Type B pancreatic cell (in vitro differentiated cells): Measurements from ENCODE around the gene GPX2. TPM values are rescaled to one million over a fixed set of nuclear protein-coding genes. Genes with fewer than 3 reads are reported as not detected.

Experiments used
- DNase-seq: peaks from one replicate; pipeline ENCODE4 v3.0.0; 2021; ENCODE audit warnings: mixed read lengths; ENCODE audit not compliant: unreplicated experiment; ENCODE audit errors: extremely low spot score
- H3K27ac Mint-ChIP-seq: 2 replicates; pipeline ENCODE4 v1.8.0; 2021; ENCODE audit warnings: mild to moderate bottlenecking, mixed read lengths
- H3K27me3 Mint-ChIP-seq: 2 replicates; pipeline ENCODE4 v1.8.0; 2021; ENCODE audit warnings: mixed read lengths
- H3K36me3 Mint-ChIP-seq: 2 replicates; pipeline ENCODE4 v1.8.0; 2021; ENCODE audit warnings: mixed read lengths
- H3K4me1 Mint-ChIP-seq: one replicate; pipeline ENCODE4 v1.8.0; 2021; ENCODE audit warnings: mixed read lengths; ENCODE audit not compliant: unreplicated experiment
- H3K4me3 Mint-ChIP-seq: 2 replicates; pipeline ENCODE4 v1.8.0; 2021; ENCODE audit warnings: mild to moderate bottlenecking, mixed read lengths
- H3K9me3 Mint-ChIP-seq: 2 replicates; pipeline ENCODE4 v1.8.0; 2021; ENCODE audit warnings: mixed read lengths
- total RNA-seq: library from RNA; stranded (reverse); gene quantifications from 2 replicates; pipeline ENCODE4 v1.2.1, GENCODE V29; 2021; ENCODE audit warnings: low replicate concordance
- TF ChIP-seq, protein P1 (sequence below): fragments of 200-600 bp; sonication (generic); conservative IDR thresholded peaks from 2 replicates; pipeline ENCODE4 v1.5.0; 2021; ENCODE audit warnings: antibody characterized with exemption, mild to moderate bottlenecking

Gene GPX2
- total RNA-seq, 1 donor from 2014 or later = 39.2 TPM

DNA sequence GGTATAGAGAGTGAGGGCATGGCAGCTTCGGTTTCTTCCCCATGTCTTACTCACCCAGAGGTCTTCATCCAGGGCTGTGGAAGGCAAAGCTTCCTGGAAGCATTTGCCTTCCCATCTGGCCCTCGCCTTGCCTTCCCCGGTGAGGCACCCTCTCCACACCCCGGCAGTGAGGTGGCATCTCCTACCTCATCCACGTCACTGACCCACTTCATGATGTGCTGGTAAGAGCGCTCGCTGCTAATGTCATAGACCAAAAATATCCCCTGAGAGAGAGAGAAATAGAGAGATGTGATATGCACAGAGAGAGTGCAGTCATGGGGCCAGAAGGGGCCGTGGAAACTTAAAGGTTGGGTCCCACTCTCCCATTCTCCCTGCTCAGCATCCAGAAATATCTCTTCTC is 8.3 kb upstream of the GPX2 start:
- DNase-seq = no peak
- TF ChIP-seq, protein P1, sequence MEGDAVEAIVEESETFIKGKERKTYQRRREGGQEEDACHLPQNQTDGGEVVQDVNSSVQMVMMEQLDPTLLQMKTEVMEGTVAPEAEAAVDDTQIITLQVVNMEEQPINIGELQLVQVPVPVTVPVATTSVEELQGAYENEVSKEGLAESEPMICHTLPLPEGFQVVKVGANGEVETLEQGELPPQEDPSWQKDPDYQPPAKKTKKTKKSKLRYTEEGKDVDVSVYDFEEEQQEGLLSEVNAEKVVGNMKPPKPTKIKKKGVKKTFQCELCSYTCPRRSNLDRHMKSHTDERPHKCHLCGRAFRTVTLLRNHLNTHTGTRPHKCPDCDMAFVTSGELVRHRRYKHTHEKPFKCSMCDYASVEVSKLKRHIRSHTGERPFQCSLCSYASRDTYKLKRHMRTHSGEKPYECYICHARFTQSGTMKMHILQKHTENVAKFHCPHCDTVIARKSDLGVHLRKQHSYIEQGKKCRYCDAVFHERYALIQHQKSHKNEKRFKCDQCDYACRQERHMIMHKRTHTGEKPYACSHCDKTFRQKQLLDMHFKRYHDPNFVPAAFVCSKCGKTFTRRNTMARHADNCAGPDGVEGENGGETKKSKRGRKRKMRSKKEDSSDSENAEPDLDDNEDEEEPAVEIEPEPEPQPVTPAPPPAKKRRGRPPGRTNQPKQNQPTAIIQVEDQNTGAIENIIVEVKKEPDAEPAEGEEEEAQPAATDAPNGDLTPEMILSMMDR = no peak
- Mint-ChIP-seq H3K9me3 (no peaks in the 10 kb centered on the region), H3K27me3 (no peaks in the 10 kb centered on the region), H3K36me3 (peaks cover 23% of the 10 kb centered on the region), H3K27ac (no peak overlapping the region), H3K4me3 (no peak overlapping the region), H3K4me1 (peaks cover 19% of the 10 kb centered on the region)

DNA sequence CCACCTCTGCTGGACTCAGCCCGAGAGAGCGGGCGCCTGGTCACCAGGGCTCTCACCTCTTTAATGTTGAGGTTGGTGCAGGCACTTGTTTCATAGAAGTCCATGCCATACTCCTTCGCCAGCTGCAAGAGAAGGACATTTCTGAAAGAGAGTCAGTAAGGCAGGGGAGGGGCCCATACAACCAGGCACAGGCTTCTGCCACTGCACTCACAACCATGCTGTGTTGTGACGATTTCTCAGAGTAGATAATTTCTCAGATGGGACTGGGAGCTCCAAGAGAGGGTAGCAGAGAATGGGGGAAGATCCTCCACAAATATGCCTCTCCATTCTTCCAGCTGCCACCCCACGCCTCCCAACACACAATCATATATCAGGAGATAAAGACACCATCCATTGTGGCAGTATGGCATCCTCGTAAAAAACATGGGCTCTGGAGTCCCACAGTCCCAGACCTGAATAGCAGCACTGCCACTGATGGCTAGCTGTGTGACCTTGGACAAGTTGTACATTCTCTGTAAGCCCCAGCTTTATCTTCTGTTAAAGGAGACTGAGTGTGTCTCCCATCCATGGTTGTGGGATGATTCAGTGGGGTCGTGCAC is 6.2 kb upstream of the GPX2 start:
- no peaks in the 10 kb centered on the region for H3K27me3 Mint-ChIP-seq
- no peak for DNase-seq
- H3K27ac Mint-ChIP-seq = no peak overlapping the region
- TF ChIP-seq, protein P1 = no peak
- H3K4me3 Mint-ChIP-seq = no peak overlapping the region
- H3K4me1 Mint-ChIP-seq = peaks cover 11% of the 10 kb centered on the region
- no peaks in the 10 kb centered on the region for H3K9me3 Mint-ChIP-seq
- peaks cover 32% of the 10 kb centered on the region for H3K36me3 Mint-ChIP-seq

DNA sequence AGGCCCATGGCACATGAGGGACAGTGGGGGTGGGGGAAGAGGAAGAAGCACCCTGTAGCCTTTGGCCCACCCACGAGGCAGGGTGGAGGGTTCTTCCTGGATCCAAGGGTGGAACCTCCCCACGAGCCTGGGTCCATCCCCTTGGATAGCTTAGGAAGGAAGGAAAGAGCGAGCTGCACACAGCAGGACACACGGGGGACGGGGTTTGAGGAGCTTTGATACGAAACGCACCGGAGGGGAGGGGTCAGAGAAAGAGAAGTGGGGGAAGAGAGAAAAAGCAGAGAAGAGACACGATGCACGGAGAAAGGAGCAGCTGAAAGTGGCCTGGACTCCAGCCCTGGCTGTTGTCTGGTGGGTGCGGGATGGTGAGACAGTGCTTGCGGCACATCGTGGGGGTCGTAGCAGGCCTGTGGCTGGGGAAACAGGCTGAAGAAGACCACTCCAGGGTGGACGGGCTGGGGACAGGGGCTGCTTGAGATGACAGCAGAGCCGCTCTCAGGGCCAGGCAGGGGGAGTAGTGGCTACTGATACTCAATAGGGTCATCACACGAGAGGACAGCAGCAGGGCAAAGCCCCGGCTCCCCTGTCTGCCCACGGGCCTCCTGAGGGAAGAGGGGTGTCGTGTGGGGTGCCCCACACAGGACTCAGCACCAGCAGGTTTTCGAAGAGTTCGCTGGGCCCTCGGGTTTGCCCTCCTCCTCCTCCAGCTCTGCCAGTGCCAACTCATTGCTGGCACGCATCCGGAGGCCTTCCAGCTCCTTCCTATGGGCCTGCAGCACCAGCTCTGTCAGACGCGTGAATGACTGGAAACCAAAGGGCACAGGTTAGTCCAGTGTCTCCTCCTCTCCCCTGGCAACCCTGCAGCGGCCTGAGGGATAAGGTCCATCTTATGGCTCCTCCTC is 5.4 kb upstream of the GPX2 start:
- peaks cover 32% of the 10 kb centered on the region for H3K36me3 Mint-ChIP-seq
- DNase-seq = no peak
- H3K27ac Mint-ChIP-seq = no peak overlapping the region
- H3K4me1 Mint-ChIP-seq = peaks cover 13% of the 10 kb centered on the region
- H3K9me3 Mint-ChIP-seq = no peaks in the 10 kb centered on the region
- H3K4me3 Mint-ChIP-seq = no peak overlapping the region
- TF ChIP-seq, protein P1 = no peak
- H3K27me3 Mint-ChIP-seq = no peaks in the 10 kb centered on the region

DNA sequence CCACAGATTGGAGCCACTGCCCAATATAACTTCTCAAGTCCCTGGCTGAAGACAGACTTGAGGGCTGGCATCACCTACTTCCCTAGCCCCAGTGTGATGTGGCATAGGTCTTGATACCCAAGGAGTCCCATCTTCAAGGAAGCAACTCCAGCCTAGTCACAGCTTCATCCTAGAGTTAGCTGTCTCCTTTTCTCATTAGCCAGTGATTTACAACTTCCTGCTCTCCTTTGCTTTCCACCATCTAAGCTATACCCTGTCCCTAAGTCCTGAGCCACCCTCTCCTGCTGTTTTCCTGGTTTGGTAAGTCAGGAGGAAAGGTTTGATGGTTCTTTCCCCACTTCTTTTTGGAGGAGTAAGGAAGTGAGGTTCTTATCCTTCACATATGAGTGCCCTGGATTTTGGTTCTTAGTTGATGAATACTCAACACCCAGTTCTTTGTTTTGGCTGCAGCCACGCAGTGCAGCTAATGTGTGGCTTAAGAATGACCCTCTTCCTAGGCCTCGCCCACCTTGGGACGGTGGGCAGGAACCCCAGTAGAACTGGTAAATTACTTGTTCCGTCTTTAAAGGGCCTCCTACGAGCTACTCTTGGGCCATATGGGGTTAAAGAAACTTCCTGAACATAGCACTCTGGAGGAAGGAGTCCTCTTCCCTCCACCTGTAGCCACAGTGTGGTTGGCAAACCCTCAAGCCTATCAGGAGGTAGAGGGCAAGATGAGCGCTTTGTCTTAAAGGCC is 3.9 kb upstream of the GPX2 start:
- H3K4me3 Mint-ChIP-seq = no peak overlapping the region
- H3K27me3 Mint-ChIP-seq = no peaks in the 10 kb centered on the region
- H3K9me3 Mint-ChIP-seq = no peaks in the 10 kb centered on the region
- peaks cover 27% of the 10 kb centered on the region for H3K36me3 Mint-ChIP-seq
- peak overlapping the region; percentile 1 for H3K27ac Mint-ChIP-seq
- no peak for DNase-seq
- TF ChIP-seq, protein P1 = no peak
- H3K4me1 Mint-ChIP-seq = peaks cover 12% of the 10 kb centered on the region

DNA sequence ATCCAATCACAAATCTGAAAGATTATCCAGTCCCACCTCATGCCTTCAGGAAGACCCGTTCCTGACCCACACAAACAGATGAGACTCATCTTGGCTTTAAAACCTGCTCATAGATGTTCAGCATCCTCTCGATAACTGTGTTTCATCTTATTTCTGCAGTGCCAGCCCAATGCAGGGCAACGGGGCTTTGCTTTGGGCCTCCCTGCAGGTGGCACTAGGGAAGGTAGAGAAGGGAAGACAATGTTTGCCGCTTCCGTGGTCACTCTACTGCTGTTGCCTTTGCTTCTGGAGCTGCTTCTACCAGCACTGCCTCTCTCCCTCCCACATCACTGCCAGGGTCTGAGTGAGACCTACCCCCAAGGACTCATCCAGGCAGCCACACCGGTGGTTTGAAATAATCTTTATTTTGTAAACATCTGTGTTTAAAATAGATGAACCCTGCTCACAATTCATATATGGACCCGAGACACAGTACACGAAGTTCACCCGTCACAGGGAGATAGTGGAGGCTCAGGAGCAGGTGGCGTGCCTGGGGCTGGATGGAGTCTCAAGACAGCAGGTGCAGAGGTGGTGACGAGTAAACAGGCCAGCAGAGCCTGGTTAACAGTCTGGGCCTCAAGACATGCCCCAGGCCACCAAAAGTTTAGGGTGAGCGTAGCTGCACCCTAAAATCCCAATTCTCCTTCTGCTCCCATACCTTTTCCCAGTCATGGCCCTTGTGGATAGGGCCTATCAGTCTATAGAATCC is 3.1 kb upstream of the GPX2 start:
- TF ChIP-seq, protein P1 = no peak

More for the DNA sequence above, 3.1 kb upstream of the GPX2 start:
- Mint-ChIP-seq H3K27me3 (no peaks in the 10 kb centered on the region), H3K36me3 (peaks cover 23% of the 10 kb centered on the region), H3K27ac (peak overlapping the region; percentile 1), H3K9me3 (no peaks in the 10 kb centered on the region), H3K4me3 (no peak overlapping the region), H3K4me1 (peaks cover 15% of the 10 kb centered on the region)
- no peak for DNase-seq
